HPDE6-E6E7 (cell line): ENCODE measurements around the gene CCDC33.
A peak's percentile ranks its signal among the peaks of the same experiment; 100 is the strongest.

Experiments used
- DNase-seq: peaks from one replicate; pipeline ENCODE4 v3.0.0; 2011; ENCODE audit warnings: missing footprints; ENCODE audit errors: extremely low spot score

CCDC33 gene

GRCh38 chr15:74312445-74313007 is 76.4 kb downstream of the CCDC33 start:
- DNase-seq = no peak

- DNase-seq = no peak
These were observed 77.8 kb downstream of the CCDC33 start for GRCh38 chr15:74313889-74314288.

DNA sequence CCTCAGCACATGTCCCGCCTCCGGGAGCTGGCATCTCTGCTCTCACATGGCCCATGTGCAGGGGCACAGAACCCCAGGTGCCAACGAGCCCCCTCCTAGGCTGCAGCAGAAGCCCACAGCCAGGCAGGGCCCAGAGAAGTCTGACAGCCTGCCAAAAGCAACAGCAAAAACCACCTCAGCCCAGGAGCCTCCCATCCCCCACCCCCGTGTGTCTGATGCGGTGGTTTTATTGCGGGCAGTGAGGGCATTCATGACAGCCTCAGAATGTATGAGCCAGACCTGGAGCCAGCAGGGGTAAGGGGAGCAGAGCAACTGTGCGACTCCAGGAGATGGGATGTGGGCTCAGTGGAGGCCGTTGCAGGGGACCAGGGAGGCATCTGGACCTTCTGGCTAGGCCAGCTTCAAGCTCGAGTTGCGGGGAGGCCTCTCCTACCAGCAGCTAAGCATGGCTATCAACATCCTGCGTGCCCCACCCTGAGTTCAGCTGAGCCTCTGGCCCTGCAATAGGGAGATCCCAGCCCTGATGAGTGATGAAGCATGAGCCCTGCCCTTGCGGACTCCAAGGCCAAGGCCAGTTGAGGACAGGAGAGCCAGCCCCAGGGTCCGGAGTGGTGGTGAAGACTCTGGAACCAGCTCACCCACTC is 78.8 kb downstream of the CCDC33 start:
- no peak for DNase-seq

- no peak for DNase-seq
These were observed 79.5 kb downstream of the CCDC33 start for GRCh38 chr15:74315626-74316025.

DNA sequence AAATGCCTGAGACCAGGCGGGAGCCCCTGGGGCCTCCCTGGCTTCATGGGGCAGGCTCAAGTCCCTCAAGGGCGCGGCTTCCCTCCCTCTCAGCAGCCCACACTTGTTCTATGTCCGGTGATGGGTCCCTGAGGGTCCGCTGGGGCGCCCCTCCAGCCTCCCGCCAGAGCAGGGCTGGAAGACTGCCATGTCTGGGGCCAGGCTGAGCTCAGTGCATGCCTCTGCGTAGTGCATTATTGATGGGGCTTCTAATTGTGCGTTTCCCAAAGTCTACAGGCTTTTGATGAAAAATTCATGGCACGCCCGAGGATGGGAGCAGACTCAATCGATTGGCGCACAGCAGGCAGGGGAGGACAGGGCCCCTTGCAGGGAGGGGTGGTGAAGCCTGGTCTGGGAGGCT is 80.0 kb downstream of the CCDC33 start:
- no peak for DNase-seq

- DNase-seq = no peak
These were observed 81.8 kb downstream of the CCDC33 start for GRCh38 chr15:74317820-74318375.

DNA sequence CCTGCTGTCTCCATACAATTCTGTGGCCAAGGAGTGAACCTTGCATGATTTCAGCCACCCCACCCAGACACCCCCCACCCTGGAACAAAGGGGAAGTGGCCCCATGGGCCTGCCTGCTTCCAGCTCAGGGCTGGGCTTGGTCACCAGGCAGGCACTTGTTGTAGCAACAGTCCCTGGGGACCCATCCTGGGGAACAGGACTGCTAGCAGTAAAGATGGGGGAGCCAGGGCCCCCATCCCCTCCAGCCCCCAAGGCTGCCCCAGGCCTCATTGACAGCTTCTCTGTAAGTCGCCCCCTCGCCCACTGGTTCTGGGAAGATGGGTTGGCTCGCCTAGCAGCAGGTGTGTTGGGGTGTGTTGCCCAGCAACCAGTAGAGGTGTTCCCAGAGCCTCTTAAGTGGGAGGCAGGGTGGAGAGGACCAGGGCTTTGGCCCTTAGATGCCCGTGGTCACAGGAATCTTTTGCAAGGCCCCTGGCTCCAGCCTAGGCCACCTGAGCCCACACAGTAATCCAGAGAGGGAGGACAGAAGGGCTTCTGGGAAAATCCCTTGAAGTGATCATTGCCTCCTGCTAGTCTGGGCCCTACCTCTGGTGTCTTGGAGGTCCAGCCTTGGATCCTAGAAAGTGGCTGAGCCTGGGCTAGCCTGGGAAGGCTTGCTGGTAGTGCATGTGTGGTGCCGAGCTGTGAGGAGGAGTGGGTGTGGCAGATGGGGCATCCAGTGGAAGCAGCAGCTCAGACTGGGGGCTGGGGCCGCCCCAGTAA is 82.4 kb downstream of the CCDC33 start:
- no peak for DNase-seq

GRCh38 chr15:74319138-74319460 is 83.0 kb downstream of the CCDC33 start:
- DNase-seq = no peak

DNA sequence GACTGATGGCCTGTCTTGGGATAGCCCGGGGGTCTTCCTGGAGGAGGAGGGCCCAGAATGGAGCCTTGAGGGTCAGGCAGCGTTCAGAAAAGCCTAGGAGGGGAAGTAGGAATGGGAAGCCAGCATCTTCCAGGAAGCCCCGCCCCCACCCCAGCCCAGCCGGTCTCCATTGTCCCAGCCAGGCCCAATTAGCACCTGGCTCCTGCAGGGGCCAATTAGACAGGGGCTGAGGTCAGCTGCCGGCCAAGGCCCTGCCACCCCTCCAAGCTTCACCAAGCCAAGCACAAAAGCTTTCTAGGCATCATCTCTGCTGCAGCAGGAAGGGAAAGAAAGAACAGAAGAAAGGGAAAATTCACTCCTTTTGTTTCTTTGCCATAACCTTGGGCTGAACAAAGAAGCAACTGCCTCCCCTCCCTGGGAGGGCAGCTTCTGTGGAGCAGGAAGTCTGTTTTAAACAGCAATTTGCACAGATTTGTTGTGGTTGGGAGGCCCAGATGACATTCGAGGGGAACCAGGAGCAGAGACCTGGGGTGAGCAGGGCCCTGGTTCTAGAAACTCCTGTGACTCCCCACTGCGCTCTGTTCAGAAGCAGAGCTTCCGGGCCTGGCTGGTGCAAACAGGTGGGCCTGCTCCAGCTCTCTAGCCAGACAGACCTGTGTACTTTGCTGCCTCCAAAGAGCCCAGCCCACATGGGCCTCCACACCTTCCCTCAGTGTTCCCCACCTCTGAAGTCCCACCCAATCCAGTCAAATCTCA is 83.6 kb downstream of the CCDC33 start:
- DNase-seq = no peak

DNA sequence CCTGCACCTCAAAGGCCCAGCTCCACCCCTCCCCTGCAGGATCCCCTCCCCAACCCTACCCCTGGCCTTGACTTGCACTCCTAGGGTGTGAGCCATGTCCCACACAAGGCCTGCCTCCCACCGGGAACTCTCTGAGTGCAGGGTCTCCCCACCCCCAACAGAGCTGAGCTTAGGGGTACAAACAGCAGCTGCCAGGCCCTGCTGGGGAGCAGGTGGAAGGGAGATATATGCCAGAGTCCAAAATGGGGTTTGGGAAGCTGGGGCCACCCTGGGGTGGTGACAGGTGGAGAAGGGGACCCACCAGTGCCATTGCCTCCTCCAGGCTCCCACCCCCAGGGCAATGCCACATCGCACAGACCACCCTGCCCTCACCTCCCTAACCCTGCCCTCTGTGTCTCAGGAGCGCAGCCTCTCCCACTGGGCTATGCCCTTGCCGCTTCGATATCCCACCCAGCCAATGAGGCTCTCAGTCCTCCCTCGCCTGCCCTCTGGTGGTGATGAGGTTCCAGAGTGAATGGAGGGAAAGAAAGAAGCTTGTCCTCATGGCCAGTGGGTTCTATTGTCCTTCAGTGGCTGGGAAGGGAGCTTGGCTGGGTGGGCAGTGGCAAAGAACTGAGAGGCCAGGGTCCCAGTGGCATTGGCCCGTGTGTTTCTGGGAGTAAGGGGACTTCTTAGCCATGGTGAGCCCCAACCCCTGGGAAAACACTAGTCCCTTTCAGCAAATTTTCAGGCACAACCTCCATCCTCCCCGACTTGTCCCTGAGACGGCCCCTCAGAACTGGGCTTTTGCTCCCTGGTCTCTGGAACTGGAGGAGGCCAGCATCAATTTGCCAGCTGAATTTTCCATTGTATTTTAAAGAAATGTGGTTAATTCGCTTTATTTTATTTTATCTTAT is 84.5 kb downstream of the CCDC33 start:
- DNase-seq = peak; percentile 35

GRCh38 chr15:74322558-74323180 is 86.5 kb downstream of the CCDC33 start:
- peak; percentile 75 for DNase-seq

DNA sequence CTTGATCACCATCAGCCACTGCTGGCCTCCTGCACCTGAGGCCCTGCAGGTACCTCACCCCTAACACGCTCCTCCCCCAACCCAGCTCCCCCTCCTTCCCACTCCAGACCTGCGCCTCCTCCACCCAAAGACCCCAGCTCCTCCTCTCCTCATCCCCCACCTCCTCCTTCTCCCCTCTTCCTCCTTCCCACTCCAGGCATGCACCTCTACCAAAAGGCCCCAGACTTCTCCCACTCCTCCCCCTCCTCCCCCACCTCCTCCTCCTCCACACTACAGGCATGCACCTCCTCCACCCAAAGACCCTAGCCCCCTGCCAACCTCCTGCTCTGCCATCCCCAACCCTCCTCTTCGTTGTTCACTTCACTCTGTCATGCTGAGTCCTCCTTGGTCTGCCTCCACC is 88.6 kb downstream of the CCDC33 start:
- DNase-seq = no peak

DNA sequence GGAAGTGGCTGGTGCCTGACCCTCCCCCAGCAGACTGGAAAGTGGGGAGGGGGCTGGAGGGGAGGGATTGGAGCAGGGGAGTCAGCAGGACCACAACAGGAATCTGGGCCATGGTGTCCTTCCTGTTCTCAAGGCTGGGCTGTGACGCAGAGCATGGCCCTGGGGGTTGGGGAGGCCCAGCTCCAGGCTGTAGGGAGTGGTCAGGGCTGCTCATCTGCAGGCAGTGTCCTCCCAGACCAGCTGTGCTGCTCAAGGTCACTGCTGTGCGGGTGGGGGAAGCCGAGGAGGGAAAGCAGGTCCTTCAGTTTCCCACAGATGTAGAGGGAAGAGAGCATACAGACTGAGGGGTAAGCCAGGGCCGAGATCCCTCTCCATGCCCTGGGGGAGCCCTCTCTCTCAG is 90.6 kb downstream of the CCDC33 start:
- DNase-seq = no peak

- no peak for DNase-seq
These were observed 91.6 kb downstream of the CCDC33 start for GRCh38 chr15:74327756-74328155.

DNA sequence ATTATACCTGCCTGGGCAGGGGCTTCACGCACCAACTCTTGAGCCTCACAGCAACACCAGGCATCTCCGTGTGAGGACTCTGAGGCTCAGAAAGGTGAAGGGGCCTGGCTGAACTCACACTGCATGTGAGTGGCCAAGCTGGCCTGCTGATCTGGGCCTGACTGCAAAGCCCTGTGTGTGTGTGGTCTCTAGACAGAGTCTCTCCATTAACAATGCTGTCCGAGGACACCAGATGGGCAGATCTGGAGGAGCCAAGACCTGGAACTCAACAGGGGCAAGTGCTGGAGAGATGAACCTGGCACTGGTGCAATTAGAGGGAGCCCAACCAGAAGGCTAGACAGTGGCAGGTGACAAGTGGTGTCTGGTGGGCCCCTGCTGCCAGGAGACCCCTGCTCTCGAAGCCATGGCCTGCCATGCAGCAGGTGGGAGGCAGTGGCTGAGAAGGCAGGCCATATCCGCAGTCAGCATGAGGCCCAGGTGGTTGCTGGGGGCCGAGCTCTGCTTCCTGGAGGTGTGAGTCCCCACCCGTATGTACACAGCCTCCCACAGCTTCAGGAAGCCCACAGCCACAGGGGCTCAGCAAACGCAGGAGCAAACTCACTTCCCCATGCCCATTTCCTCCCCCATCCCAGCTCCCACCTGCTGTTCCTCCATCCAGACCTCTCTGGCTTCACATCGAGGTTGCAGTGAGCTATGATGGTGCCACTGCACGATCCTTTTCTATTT is 92.4 kb downstream of the CCDC33 start:
- DNase-seq = no peak

GRCh38 chr15:74330861-74331408 is 94.8 kb downstream of the CCDC33 start:
- no peak for DNase-seq

- DNase-seq = no peak
These were observed 95.9 kb downstream of the CCDC33 start for GRCh38 chr15:74332011-74332410.

DNA sequence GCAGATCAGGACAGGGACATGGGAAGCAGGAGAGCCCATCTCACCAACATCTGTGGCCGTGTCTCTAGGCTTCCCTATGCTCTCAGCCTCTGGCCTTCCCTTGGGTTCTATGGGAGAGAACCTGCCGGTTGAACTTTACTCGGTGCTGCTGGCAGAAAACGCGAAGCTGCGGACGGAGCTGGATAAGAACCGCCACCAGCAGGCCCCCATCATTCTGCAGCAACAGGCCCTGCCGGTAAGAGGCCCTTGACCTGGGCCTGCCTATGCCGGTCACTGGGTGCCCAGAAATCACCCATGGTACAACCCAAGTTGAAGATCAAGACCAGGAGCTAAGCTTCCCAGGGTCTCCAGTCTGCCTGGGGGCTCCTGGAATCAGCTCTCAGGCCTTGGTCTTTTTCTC is 96.5 kb downstream of the CCDC33 start:
- DNase-seq = no peak

DNA sequence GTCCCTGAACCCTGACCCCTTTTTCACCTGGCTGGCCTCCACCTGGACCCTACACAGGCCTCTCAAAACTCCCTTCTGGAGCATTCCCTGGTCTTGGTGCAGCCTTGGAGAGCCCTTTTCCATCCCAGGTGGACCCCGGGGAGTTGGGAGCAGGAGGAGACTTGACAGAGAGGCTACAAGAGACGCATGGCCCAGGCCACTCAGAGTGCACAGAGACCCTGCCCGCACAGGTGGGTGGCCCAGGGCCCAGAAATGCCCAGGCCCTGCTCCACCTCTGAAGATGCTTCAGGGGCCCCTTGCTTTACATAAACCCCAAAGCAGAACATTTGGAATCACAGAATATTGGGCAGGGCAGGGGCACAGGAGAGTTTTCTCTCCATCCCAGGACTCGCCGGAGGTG is 97.0 kb downstream of the CCDC33 start:
- no peak for DNase-seq

- no peak for DNase-seq
These were observed 97.5 kb downstream of the CCDC33 start for GRCh38 chr15:74333662-74334061.
